HEK293T (cell line): ENCODE data around the gene DCBLD1.

Source experiments
- ARNT ChIP-seq: fragments of 450-650 bp; IDR thresholded peaks from 2 replicates; pipeline ENCODE4 v1.6.1; 2017; ENCODE audit warnings: mild to moderate bottlenecking
- ELF4 ChIP-seq: fragments of 450-650 bp; IDR thresholded peaks from 2 replicates; pipeline ENCODE4 v1.6.1; 2017; ENCODE audit warnings: antibody characterized with exemption
- FOXM1 ChIP-seq: fragments of 450-650 bp; IDR thresholded peaks from 2 replicates; pipeline ENCODE4 v1.6.1; 2017; ENCODE audit warnings: mild to moderate bottlenecking, borderline replicate concordance
- HDGF ChIP-seq: fragments of 450-650 bp; IDR thresholded peaks from 2 replicates; pipeline ENCODE4 v1.6.1; 2017; ENCODE audit warnings: antibody characterized with exemption, borderline replicate concordance
- TARDBP ChIP-seq: fragments of 450-650 bp; IDR thresholded peaks from 2 replicates; pipeline ENCODE4 v1.6.1; 2016
- TF ChIP-seq, protein P1 (sequence below): fragments of 450-650 bp; IDR thresholded peaks from 2 replicates; pipeline ENCODE4 v1.6.1; 2016

DNA sequence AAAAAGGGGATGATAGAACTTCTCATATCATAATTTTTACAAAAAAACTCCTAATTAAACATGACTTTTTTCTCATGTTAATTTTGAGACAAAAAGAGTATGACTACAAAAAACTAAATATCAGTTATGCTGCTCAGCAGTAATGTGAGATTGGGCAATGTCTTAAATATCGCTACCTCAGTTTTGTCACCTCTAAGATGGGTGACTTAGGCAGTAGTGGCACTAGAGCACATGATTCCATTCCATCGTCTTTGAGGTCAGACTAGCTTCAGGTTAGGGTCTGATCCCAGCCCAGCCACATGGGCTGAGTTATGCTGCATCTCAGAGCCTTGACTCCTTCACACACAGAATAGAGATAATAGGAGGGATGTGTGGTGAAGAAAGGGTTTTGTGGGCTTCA lies 11.0 kb downstream of the DCBLD1 start:
- TF ChIP-seq ELF4 = no peak
- TF ChIP-seq FOXM1 = no peak
- no peak for TF ChIP-seq TARDBP
- no peak for TF ChIP-seq HDGF
- no peak for TF ChIP-seq ARNT
- TF ChIP-seq, protein P1, sequence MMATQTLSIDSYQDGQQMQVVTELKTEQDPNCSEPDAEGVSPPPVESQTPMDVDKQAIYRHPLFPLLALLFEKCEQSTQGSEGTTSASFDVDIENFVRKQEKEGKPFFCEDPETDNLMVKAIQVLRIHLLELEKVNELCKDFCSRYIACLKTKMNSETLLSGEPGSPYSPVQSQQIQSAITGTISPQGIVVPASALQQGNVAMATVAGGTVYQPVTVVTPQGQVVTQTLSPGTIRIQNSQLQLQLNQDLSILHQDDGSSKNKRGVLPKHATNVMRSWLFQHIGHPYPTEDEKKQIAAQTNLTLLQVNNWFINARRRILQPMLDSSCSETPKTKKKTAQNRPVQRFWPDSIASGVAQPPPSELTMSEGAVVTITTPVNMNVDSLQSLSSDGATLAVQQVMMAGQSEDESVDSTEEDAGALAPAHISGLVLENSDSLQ = no peak
